ENCODE results near the gene TECPR2.
A peak's percentile ranks its signal among the peaks of the same experiment; 100 is the strongest.

TECPR2 gene

DNA sequence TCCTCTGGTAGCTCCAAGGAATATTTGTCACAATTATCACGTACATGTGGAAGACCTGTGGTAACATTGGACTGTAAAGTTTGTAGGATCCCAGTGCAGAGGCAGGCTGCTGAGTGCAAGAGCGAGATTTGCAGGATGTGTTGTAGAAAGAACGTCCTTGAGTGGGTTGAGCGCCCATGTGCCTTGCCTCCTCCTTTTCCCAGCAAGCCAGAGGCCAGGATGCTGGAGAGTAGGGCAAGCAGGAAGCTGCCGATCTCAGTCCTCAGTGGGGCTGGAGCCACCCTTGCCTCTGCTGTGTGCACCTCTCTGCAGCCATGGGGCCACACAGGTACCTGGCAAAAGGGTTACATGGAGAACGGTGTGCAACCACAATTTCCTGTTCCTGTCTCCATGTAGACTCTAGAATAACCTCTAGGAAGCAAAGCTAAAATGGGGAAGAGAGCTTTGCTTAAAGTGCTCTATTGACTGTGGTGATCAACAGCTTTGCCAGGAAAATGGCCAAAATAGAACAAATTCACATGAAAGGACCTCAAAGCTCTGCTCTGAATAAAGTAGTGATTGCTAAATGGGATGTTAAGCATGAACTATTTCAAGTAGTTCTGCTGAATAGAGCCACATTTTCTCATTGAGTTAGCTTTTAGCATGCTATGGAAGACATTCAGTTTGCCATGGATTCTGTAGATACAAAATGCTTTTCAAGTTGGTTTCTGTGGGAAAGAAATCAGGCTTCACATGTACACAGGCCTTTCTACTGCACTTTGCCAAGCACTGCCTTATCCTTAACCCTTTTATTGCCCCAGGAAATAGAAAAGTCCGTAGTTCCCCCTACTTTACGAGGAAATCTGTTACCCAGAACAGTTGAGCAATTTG lies 109.4 kb downstream of the TECPR2 start:
- DNase-seq = no peak

DNA sequence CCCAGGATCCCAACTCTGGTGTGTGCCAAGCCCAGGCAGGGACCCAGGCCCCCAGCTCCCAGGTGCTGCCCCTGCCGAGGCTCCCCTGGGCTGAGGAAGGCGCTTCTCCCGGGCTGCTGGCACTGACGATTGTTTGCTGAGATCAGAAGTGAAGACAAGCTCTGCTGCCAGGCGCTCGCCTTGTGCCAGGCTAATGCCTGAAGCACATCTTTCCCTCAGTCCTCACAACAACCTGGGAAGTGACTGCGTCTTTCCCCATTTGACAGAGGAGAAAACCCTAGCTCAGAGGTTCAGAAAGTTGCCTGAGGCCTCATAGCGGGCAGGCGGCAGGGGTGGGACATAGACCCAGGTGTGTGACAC lies 110.0 kb downstream of the TECPR2 start:
- DNase-seq = no peak

DNA sequence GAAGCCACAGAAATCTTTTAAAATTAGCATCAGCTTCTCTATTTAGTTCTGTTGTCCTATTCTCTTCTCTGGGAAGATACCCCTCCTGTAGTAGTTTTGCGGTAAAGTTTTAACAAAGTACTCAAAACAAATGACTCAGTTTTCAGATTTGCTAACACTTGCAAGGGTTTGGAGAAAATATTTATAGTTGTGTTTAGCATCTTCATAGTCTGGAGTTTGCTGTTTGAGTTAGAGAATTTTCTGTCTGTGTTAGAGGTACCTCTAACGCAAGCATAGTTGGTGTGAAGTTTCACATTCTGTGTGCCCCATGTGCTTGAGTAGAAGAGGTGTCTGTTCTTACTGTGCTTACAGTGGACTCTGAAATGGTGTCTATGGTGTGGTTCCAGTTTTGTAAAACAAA lies 110.8 kb downstream of the TECPR2 start:
- no peak for DNase-seq

DNA sequence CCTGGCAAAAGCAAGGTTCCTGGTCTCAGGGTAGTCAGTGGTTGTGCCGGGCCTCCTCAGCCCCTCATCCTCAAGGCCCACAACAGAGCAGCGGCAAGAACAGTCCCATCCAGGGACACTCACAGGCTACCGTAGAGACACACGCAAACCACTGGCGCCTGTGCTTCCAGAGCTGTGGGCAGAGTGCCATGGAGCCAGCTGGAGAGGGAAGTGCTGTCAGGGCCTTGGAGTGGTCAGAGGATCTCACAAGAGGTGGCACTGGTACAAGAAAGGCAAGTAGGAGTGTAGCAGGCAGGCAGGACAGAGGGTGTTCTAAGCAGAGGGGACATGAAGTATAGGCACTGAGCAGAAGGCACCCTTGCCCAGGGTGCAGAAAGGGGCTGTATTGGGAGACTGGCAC lies 112.2 kb downstream of the TECPR2 start:
- no peak for DNase-seq

DNA sequence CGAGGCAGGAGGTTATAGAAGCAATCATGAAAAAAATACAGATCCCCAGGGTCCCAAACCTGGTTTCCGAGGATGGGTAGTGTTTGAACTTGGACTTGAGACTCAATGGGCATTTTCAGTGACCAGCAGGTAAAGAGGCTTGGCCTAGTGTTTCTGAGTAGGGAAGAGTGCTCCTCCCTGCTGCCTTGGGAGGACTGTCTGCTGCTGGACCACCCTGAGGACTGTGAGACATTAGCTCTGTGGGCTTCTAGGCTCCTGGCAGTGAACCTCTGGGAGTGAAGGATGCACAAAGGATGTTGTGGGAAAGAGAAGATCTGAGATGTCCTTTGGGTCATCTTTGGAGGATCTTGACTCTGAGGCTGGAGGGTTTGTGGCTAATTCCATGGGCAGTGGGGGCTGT lies 116.4 kb downstream of the TECPR2 start:
- no peak for DNase-seq

DNA sequence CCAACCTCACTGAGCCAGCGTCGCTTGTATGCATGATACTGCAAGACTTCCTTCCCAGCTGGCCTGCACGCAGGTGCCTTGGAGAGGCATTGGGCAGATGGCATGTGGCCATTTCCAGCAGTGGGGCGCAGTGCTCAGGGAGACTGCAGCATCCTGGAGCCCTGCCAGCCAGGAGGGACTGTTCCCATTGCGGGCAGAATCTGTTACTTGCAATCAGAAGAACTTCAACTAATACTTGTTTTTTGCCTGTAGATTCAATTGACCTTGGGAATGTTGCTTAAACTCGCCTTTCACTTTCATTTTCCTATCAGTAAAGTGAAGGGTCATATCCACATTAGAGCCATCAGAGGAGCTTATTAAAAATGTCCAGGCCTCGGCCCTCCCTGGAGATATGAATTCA lies 117.0 kb downstream of the TECPR2 start:
- no peak for DNase-seq

DNA sequence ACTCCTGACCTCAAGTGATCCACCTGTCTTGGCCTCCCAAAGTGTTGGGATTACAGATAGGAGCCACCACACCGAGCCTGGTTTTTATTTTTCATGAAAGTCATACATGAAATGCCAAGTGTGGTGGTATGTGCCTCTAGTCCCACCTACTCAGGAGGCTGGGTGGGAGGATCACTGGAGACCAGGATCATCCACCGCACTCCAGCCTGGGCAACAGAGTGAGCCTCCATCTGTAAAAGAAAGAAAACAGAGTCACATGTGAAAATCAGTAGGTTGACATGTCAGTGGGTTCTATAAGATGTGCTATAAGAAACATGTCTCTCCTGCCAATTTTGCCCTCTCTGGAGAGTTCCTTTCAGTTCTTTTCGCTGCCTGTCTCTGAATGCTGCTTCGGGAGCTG lies 118.6 kb downstream of the TECPR2 start:
- DNase-seq = no peak

DNA sequence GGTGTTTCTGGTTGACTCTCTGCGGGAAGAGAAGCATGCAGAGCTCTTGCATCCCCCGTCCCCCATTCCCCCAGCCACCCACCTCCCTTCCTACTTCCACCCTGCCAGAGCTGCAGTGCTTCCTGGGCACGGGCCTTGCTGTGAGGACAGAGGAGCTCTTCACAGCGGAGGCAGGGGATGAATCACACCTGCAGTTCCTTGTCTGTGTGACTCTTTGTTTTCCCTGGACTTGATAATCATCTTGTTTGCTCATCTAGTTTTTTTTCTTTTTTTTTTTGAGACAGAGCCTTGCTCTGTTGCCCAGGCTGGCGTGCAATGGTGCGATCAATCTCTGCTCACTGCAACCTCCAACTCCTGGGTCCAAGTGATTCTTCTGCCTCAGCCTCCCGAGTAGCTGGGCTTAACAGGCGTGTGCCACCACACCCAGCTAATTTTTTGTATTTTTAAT lies 119.1 kb downstream of the TECPR2 start:
- DNase-seq = no peak

DNA sequence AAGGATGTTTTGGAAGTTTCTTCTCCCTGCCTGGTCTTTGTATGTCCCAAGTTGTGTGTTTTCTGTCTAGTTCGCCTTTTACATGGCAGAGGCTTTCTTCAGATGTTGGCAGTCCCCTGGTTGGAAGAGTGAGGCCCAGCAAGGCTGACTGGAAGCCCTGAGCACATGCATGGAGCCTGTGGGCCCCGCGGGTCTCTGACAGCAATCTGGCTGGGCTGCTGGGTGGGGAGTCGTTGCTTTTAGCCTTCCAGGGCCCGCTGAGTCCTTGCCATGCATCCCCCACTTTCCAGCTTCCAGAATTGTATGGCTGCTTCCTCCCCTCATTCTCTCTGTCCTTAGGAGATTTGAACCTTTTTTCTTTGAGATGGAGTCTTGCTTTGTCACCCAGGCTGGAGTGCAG lies 121.6 kb downstream of the TECPR2 start:
- DNase-seq = no peak

DNA sequence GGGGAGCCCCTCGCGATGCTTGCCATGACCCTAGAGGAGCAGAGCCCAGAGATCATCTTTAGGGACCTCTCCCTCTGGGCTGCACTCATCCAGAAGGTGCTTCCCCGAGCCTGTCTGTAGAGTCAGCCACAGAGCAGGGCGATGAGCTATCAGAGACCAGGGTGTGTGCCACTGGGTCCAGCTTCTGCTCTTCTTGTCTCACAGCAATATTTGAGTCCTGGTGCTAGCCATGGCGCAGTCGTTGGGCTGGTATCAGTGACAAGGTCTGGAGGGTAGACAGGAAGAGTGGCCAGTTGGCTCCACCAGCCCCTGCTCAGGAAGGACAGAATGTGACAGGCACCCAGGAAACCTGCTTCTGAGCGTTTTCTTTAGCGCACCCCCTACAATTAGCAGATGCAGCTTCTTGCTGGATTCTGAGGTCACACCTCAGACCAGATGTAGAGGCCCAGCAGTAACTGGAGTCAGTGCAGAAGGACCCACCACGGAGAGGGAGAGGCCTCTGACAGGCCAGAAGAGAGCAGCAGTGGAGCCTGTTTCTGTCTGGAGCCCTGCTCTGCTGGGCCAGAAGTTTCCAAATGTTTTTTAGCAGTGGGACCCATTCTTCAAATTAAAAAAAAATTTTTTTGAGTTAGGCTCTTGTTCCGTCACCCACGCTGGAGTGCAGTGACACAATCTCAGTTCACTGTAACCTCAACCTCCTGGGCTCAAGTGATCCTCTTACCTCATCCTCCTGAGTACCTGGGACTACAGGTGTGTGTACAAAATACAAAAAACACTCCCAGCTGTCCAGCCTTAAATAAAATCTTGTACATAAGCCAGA lies 123.2 kb downstream of the TECPR2 start:
- DNase-seq = no peak

DNA sequence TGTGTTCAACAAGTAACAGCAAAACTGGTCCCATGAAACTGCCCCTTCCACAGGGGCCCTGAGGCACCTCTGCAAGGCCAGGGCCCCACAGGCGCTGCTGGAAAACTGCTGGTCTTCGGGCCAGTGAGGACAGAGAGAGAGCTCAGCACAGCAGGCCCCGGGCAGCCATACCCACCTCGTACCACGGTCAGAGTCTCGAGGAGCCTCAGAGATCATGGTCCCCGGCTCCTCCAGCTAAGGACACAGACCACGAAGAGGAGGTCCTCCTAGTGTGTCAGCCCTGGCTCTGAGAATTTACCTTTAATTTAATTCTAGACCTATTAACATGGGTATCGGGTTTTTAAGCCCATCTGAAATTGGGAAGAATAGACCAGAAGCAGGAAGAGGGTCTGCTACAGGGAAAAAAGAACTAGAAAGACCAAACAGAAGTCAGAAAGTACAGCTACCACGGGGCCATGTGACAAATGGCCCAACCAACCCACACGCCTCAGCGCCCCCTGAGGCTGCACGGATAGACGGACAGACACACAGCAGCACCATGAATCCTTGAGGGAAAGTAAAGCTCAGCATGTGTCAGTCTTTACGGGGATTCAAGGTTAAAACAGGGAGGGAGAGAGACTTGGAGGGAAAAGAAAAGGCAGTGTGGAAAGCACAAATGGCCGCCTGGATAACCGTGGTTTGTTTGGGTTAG lies 123.9 kb downstream of the TECPR2 start:
- no peak for DNase-seq

DNA sequence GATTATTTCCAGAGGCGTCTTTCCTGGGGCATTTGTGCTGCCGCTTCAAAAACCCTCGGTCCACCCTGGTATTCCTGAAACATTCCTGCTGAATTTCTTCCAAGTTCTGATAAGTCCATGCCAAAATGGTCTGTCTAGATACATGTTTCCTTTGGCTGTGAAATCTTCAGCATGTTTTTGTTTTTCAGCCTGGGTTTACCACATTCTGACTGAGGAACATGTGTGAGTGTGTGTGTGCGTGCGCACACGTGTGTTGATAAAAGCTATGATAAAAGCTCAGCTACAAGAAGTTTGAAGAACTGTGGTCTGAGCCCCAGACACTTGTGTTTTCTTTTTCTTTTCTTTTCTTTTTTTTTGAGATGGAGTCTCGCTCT lies 124.5 kb downstream of the TECPR2 start:
- DNase-seq = peak; percentile 17

DNA sequence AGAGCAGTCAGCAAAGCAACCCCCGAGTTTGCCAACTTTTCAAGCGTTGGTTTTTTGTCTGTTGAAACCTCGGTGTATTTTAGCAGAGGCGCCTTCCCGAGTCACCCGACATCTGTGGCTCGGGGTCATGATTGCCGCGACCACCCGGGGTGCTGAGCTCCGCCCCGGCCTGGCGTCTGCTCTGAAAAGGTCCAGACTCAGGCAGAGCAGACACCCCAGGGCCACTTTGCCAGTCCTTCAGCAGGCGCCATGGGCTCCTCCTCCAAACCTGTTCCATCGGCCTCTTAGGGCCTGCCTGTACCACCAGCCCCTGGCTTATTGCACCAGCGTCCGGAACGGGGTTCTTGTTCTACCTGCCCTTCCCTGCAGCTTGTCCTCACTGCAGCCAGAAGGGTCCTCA lies 127.7 kb downstream of the TECPR2 start:
- no peak for DNase-seq

DNA sequence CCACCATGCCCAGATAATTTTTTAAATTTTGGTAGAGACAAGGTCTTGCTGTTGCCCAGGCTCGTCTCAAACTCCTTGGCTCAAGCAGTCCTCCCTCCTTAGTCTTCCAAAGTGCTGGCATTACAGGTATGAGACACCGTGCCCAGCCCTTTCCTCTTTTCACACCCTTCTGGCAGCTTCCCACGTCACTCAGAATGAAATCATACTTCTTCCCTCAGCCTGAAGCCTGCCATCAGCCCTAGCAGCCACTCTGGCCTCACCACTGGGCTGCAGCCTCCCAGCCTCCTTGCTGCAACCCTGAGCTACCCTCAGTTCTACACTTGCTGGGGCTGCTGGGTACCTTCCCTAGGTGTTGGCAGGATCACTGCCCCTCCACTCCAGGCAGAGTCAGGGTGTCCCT lies 128.6 kb downstream of the TECPR2 start:
- no peak for DNase-seq

DNA sequence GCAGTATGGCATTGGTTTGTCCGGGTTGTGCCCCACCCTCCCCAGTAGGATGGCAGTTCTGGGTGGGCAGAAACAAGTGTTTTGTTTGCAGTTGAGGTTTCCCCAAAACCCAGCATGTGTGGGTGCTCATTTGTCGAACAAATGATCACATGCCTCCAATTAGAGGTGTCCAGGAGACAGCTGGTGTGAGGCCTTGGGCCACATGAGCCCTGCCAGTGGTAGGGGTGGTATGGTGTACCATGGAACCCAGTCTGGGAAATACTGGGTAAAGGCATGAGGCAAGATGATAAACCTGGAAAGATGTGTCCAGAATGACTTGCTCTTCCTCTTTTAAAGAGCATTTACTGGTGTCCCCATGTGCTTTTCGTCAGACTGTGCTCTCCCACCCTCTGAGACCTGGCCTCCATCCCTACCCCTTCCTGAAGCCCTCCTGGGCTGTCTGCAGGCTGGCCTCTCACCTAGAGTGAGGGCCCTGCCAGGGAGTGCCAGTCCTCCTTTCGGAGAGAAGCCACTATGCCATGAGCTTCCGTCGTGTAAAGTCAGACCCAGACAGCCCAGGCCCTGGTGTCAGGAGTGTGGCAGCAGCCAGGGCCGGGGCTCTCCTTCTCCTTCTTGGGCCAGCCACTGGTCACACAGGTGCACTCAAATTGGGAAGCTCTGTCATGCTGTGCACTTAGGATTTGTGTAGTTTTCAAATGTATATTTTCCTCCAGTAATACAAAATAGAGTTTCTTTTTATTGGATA lies 129.2 kb downstream of the TECPR2 start:
- DNase-seq = no peak

DNA sequence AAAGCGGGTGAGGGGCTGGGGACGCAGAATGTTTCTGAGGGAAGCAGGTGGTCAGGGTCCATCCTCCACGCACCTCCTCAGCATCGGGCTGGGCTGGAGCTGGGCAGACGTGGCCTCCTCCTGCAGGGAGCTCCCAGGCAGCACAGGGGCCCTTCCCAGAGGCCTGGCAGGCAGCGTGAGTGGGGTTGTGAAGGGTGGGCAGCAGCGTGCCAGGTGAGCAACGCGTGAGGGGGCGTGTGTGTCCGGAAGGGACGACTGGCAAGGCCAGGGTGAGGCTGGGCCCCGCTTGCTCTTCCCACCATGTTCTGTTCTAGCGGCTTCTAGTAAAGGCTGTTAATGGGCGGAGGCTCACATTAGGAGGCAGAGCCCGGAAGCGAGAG lies 129.8 kb downstream of the TECPR2 start:
- no peak for DNase-seq

DNA sequence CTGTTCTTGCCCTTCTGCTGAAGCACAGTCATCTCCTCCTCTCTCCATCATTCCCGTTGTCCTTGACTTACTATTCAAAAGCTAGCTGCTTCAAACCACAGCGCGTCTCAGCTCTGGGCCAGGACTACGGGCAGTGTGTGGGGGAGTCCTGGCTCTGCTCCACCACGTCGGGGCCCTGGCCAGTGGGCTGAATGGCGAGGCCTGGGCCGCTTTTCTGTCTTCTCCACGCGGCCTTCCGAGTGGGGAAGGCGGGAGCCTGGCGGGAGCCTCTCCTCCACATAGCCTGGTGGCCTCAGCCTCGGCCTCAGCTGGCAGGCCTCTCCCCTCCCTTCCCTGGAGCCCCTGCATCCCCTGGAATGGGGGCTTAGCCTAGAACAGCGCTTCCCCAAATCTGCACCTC lies 130.4 kb downstream of the TECPR2 start:
- DNase-seq = no peak

DNA sequence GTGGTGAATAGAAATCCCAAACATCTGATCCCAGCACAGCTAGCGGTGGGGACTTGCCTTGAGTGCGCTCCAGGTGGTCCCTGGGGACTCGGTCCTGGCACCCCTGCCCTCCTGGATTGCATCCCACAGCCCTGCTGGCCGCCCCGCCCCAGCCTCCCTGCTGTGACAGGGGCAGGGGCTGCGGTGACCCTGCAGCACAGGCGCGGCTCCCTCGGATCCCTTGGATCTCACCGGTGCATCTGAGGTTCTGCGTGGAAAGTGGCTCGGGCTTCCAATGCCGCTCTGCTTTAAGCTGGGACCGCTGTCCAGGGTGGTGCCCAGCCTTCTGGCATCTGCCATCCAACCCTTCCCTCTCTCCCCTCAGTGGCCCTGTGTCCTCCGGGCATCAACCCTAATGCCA lies 130.8 kb downstream of the TECPR2 start:
- no peak for DNase-seq

DNA sequence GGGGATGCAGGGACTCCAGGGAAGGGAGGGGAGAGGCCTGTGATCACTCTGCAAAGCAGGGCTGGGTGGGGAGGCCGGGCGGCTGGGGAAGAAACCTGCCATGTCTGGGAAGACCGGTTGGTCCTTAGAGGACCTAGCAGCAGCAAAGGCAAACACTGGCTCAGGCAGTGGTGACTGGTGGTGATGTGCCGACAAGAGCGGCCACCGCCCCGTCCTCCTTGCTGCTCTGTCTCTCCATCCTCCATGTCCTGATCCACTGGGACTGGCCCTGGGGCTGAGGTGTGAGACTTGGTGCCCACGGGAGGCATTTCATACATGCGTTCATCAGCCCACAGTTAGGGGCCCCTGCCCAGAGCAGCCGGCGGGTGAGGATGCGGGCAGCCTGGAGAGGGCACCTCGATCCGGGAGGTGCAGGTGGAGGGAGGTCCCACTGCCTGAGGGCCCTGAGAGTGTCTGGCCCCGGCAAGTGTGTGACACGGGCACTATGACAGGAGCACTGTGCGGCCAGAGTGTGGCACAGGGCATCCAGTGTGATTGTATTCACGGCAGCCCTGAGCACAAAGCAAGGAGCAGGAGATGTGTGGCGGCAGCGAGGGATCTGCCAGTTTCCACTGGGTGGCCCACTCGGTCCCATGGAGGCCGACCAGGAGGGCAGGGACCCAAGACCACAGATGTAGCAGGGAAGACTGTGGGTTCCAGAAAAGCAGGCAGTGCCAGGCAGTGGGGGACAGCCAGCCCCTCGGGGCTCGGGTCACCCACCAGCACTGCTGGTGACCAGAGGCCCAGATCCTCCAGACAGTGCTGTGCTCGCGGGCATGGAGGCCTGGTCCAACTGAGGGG lies 133.0 kb downstream of the TECPR2 start:
- no peak for DNase-seq

DNA sequence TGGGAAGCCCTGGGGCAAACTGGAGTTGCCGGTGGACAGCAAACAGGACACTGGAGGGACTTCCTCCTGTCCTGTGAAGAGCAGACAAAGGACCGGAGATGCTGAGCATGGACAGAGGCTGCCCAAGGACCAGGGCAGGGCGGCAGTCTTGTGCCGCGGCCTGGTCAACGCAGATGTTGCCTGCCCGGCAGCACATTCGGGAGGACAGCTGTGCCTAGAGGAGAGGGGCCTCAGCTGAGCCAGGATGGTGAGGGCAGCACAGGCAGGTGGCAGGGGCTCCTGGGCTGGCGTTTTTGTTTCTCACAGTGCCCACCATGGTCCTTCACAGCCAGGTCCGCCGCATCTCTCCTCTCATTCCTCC lies 133.6 kb downstream of the TECPR2 start:
- no peak for DNase-seq

DNA sequence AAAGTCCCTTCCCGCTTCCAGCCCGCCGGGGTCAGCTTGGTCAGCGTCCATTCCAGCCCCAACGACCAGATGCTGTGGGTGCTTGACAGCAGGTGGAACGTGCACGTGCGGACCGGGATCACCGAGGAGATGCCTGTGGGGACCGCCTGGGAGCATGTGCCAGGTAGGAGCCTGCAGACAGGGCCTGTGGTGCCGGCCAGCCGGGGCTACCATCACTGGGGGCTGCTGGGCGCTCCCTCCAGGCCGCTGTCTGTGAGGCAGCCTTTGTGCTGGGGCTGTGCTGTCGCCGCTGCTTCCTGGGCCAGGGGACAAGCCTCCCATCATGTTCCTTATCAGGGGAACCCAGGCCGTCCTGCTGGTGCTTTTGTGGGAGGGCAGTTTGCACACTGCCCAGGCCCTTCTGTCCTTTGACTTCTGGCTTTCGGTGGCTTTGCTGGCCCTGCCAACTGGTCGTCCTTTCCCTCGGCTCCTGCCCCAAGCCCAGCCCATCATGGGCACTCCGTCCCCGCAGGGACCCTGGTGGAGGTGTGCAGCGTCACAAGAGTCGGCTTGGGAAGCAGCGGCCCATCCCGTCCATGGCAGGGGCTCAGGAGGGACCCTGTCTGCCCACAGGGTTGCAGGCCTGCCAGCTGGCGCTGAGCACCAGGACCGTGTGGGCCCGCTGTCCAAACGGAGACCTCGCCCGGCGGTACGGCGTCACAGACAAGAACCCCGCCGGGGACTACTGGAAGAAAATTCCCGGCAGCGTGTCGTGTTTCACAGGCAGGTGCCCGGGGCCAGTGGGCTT lies 134.4 kb downstream of the TECPR2 start:
- DNase-seq = no peak

Data from fibroblast of skin of scalp (primary cell).